H1 (cell line): Measurements from ENCODE around the gene SOHLH2. TPM values are rescaled to one million over a fixed set of nuclear protein-coding genes. Genes with fewer than 3 reads are reported as not detected.

Experiments used
- CTCF ChIA-PET: fragments of 300-600 bp; sonication (Branson Sonifier 250); formaldehyde crosslinking; loops from one replicate; lab custom pipeline; 2021; ENCODE audit not compliant: partially characterized antibody; lab: Charles Lee
- POLR2A ChIA-PET: fragments of 300-600 bp; sonication (Branson Sonifier 250); formaldehyde crosslinking; loops from one replicate; lab custom pipeline; 2021; ENCODE audit warnings: inconsistent platforms; ENCODE audit not compliant: partially characterized antibody; lab: Charles Lee
- DNase-seq, 2 experiments: peaks; one replicate each; pipeline versions ENCODE4 v3.0.0 to v3.0.0-alpha.2; 2010 to 2022; ENCODE audit warnings: low spot score in 2 of 2, low read depth in 1 of 2, mixed read lengths in 1 of 2
- FAIRE-seq: peaks from 2 replicates; lab custom pipeline; 2011; peaks lifted over from hg19 to GRCh38; lab: Jason Lieb, UNC
- H2AFZ ChIP-seq: 2 replicates; pipeline ENCODE4 v1.8.1; 2012; ENCODE audit warnings: low read length, inconsistent platforms
- H2AK5ac ChIP-seq: 2 replicates; pipeline ENCODE4 v1.6.1; 2013; ENCODE audit warnings: low read depth, low read length
- H2BK120ac ChIP-seq: replicated peaks from 2 replicates; pipeline ENCODE3; 2013; ENCODE audit warnings: low read depth, low read length, inconsistent platforms
- H2BK12ac ChIP-seq: 2 replicates; pipeline ENCODE4 v1.6.1; 2013; ENCODE audit warnings: low read depth, low read length
- H2BK15ac ChIP-seq: 2 replicates; pipeline ENCODE4 v1.6.1; 2013; ENCODE audit warnings: low read length
- H2BK20ac ChIP-seq: 2 replicates; pipeline ENCODE4 v1.6.1; 2013; ENCODE audit warnings: low read length
- H2BK5ac ChIP-seq: 2 replicates; pipeline ENCODE4 v1.6.1; 2013; ENCODE audit warnings: low read depth, low read length
- H3K14ac ChIP-seq: 2 replicates; pipeline ENCODE4 v1.6.1; 2013; ENCODE audit warnings: inconsistent platforms; ENCODE audit not compliant: insufficient read length
- H3K18ac ChIP-seq: 2 replicates; pipeline ENCODE4 v1.6.1; 2013; ENCODE audit warnings: low read length; ENCODE audit errors: extremely low read depth
- H3K23ac ChIP-seq: 2 replicates; pipeline ENCODE4 v1.6.1; 2013; ENCODE audit warnings: inconsistent platforms; ENCODE audit not compliant: insufficient read length
- H3K23me2 ChIP-seq: 2 replicates; pipeline ENCODE4 v1.6.1; 2013; ENCODE audit warnings: low read depth, low read length
- H3K27ac ChIP-seq: 2 replicates; pipeline ENCODE4 v1.6.1; 2011; ENCODE audit warnings: low read depth, low read length, inconsistent platforms
- H3K27me3 ChIP-seq, 4 experiments: replicated peaks in 1 of 4; 1 replicate in 1 of 4; 2 replicates in 3 of 4; pipeline versions ENCODE4 v1.6.1 to v1.8.1; 2011 to 2013; ENCODE audit warnings: low read length in 3 of 4, mild to moderate bottlenecking in 3 of 4, inconsistent platforms in 2 of 4, mixed read lengths in 2 of 4, moderate library complexity in 1 of 4; ENCODE audit not compliant: control insufficient read depth in 3 of 4, insufficient read depth in 3 of 4; ENCODE audit errors: extremely low read depth in 1 of 4
- H3K36me3 ChIP-seq, 4 experiments: 2 replicates each; pipeline versions ENCODE4 v1.6.1 to v1.8.1; 2011 to 2013; ENCODE audit warnings: mild to moderate bottlenecking in 4 of 4, low read length in 3 of 4, moderate library complexity in 2 of 4, control low read depth in 1 of 4, inconsistent platforms in 1 of 4; ENCODE audit not compliant: insufficient read depth in 4 of 4, control insufficient read depth in 2 of 4
- H3K4ac ChIP-seq: replicated peaks from 2 replicates; pipeline ENCODE3; 2013; ENCODE audit warnings: low read length, low read depth, mixed read lengths, inconsistent platforms; ENCODE audit not compliant: insufficient read length
- H3K4me1 ChIP-seq, 4 experiments: replicated peaks in 1 of 4; 1 replicate in 1 of 4; 2 replicates in 3 of 4; pipeline versions ENCODE4 v1.6.1 to v1.8.1; 2011 to 2013; ENCODE audit warnings: low read length in 3 of 4, inconsistent platforms in 2 of 4, mixed read lengths in 1 of 4; ENCODE audit not compliant: insufficient read depth in 4 of 4, control insufficient read depth in 3 of 4
- H3K4me2 ChIP-seq, 2 experiments: 2 replicates each; pipeline versions ENCODE4 v1.6.1 to v1.8.1; 2011 to 2013; ENCODE audit warnings: low read depth in 2 of 2, low read length in 2 of 2, control low read depth in 1 of 2, inconsistent platforms in 1 of 2, mild to moderate bottlenecking in 1 of 2; ENCODE audit not compliant: insufficient read depth in 1 of 2
- H3K4me3 ChIP-seq, 4 experiments: fragments of 200-600, 300-600 bp in 1 of 4; sonication (generic), shearing (Covaris generic), sonication (Bioruptor Twin) in 1 of 4; 2 replicates each; pipeline versions ENCODE4 v1.5.1 to v1.8.1; 2011 to 2016; ENCODE audit warnings: low read length in 4 of 4, low read depth in 3 of 4, control low read depth in 2 of 4, inconsistent platforms in 2 of 4, mild to moderate bottlenecking in 2 of 4, mixed read lengths in 1 of 4, moderate library complexity in 1 of 4; ENCODE audit not compliant: insufficient read depth in 2 of 4; ENCODE audit errors: extremely low read depth in 1 of 4
- H3K56ac ChIP-seq: replicated peaks from 2 replicates; pipeline ENCODE3; 2013; ENCODE audit warnings: low read depth, mild to moderate bottlenecking, mixed read lengths, low read length, inconsistent platforms; ENCODE audit not compliant: insufficient read length
- H3K79me1 ChIP-seq: 2 replicates; pipeline ENCODE4 v1.6.1; 2013; ENCODE audit warnings: low read depth, low read length, control low read depth
- H3K79me2 ChIP-seq, 2 experiments: 2 replicates each; pipeline versions ENCODE4 v1.6.1 to v1.8.1; 2012 to 2013; ENCODE audit warnings: low read length in 2 of 2, mild to moderate bottlenecking in 2 of 2, inconsistent platforms in 1 of 2; ENCODE audit not compliant: insufficient read depth in 2 of 2, control insufficient read depth in 1 of 2
- H3K9ac ChIP-seq, 4 experiments: replicated peaks in 1 of 4; 1 replicate in 1 of 4; 2 replicates in 3 of 4; pipeline versions ENCODE4 v1.6.1 to v1.8.1; 2011 to 2013; ENCODE audit warnings: low read depth in 3 of 4, low read length in 3 of 4, control low read depth in 2 of 4, mild to moderate bottlenecking in 2 of 4, moderate library complexity in 2 of 4, inconsistent platforms in 1 of 4; ENCODE audit errors: extremely low read depth in 1 of 4
- H3K9me3 ChIP-seq, 2 experiments: 2 replicates each; pipeline versions ENCODE4 v1.6.1 to v1.8.1; 2012 to 2013; ENCODE audit warnings: mild to moderate bottlenecking in 2 of 2, moderate library complexity in 2 of 2, control low read depth in 1 of 2, inconsistent platforms in 1 of 2, low read depth in 1 of 2, low read length in 1 of 2, mixed read lengths in 1 of 2; ENCODE audit not compliant: insufficient read depth in 2 of 2
- H4K20me1 ChIP-seq, 2 experiments: replicated peaks in 1 of 2; 2 replicates each; pipeline versions ENCODE3 to v1.8.1; 2011 to 2013; ENCODE audit warnings: inconsistent platforms in 2 of 2, low read length in 2 of 2, mild to moderate bottlenecking in 1 of 2; ENCODE audit not compliant: insufficient read depth in 2 of 2, control insufficient read depth in 1 of 2
- H4K5ac ChIP-seq: 2 replicates; pipeline ENCODE4 v1.6.1; 2013; ENCODE audit warnings: low read length, low read depth, mixed read lengths, inconsistent platforms; ENCODE audit not compliant: insufficient read length
- H4K8ac ChIP-seq: 2 replicates; pipeline ENCODE4 v1.8.0; 2013; ENCODE audit warnings: mild to moderate bottlenecking, moderate library complexity, low read length, inconsistent platforms; ENCODE audit not compliant: insufficient read depth; ENCODE audit errors: extremely low read depth
- H4K91ac ChIP-seq: replicated peaks from 2 replicates; pipeline ENCODE3; 2013; ENCODE audit warnings: low read length, mixed read lengths, inconsistent platforms; ENCODE audit not compliant: insufficient read length
- ATF3 ChIP-seq: IDR thresholded peaks from 2 replicates; pipeline ENCODE4 v1.6.1; 2011; ENCODE audit warnings: low read depth, mild to moderate bottlenecking, low read length; ENCODE audit not compliant: insufficient read depth
- BRCA1 ChIP-seq: IDR thresholded peaks from 2 replicates; pipeline ENCODE4 v1.6.1; 2012; ENCODE audit warnings: low read depth, low read length, improper control_type of control experiment
- CTBP2 ChIP-seq: IDR thresholded peaks from 2 replicates; pipeline ENCODE4 v1.7.0; 2011; ENCODE audit warnings: borderline replicate concordance, mild to moderate bottlenecking, moderate library complexity, mixed read lengths, low read length; ENCODE audit not compliant: insufficient read depth, insufficient read length
- EP300 ChIP-seq, 2 experiments: IDR thresholded peaks; 1 replicate in 1 of 2; 2 replicates in 1 of 2; pipeline ENCODE4 v1.6.1; 2011 to 2012; ENCODE audit warnings: low read depth in 2 of 2, low read length in 2 of 2, mild to moderate bottlenecking in 2 of 2, borderline replicate concordance in 1 of 2, inconsistent platforms in 1 of 2, moderate library complexity in 1 of 2
- FOSL1 ChIP-seq: IDR thresholded peaks from 2 replicates; pipeline ENCODE4 v1.6.1; 2011; ENCODE audit warnings: mild to moderate bottlenecking, low read depth, low read length, moderate library complexity; ENCODE audit not compliant: insufficient read depth
- JUN ChIP-seq: IDR thresholded peaks from 2 replicates; pipeline ENCODE4 v1.6.1; 2011; ENCODE audit warnings: low read depth, mild to moderate bottlenecking, improper control_type of control experiment, low read length
- JUND ChIP-seq: IDR thresholded peaks from 2 replicates; pipeline ENCODE4 v1.6.1; 2011; ENCODE audit warnings: mild to moderate bottlenecking, improper control_type of control experiment, low read length
- KDM5A ChIP-seq: fragments of 200-600 bp; IDR thresholded peaks from 2 replicates; pipeline ENCODE4 v1.7.1; 2012; ENCODE audit warnings: mild to moderate bottlenecking, low read length, inconsistent platforms, mixed read lengths
- NRF1 ChIP-seq: IDR thresholded peaks from 2 replicates; pipeline ENCODE4 v1.6.1; 2011; ENCODE audit warnings: mild to moderate bottlenecking, low read depth, low read length, improper control_type of control experiment
- SIN3A ChIP-seq, 2 experiments: IDR thresholded peaks in 1 of 2; conservative IDR thresholded peaks in 1 of 2; 2 replicates each; pipeline ENCODE4 v1.6.1; 2011 to 2012; ENCODE audit warnings: low read length in 2 of 2, improper control_type of control experiment in 1 of 2, low read depth in 1 of 2, mild to moderate bottlenecking in 1 of 2
- SIRT6 ChIP-seq: IDR thresholded peaks from one replicate; pipeline ENCODE4 v1.7.1; 2012; ENCODE audit warnings: low read length, inconsistent platforms
- SP4 ChIP-seq: IDR thresholded peaks from 2 replicates; pipeline ENCODE4 v1.6.1; 2012; ENCODE audit warnings: low read length, inconsistent platforms
- polyA plus RNA-seq, 7 experiments: library from polyadenylated mRNA; depleted of rRNA in 3 of 7; stranded (reverse) in 5 of 7; unstranded in 2 of 7; fragments of >200 nt in 5 of 7; fragments of 200-250 nt in 2 of 7; gene quantifications; 1 replicate in 5 of 7; 2 replicates in 1 of 7; 4 replicates in 1 of 7; pipeline versions ENCODE4 v1.2.1 to v1.2.3, GENCODE V29; 2011 to 2013; ENCODE audit warnings: missing spikeins in 2 of 7, mixed read lengths in 2 of 7
- total RNA-seq: library from RNA; stranded (reverse); fragmentation: NEBNext Ultra II Directional; extraction: Animal tissue kit (Norgen Biotek cat#: 25700); gene quantifications from 2 replicates; pipeline ENCODE4 v1.2.1, GENCODE V29; 2021
- TF ChIP-seq, protein P1 (sequence below): IDR thresholded peaks from 2 replicates; pipeline ENCODE4 v1.6.1; 2012; ENCODE audit warnings: inconsistent platforms

The SOHLH2 gene
- total and polyA plus RNA-seq, 2 of the 8 experiments (the other 6 are each of a cell fraction or from before 2014, with no cell fraction given): 6.8 to 10.3 TPM

GRCh38 chr13:36248700-36249099 is 34.3 kb upstream of the SOHLH2 start:
- ChIA-PET CTCF (interaction anchor here (0.6 kb wide), 1 partner anchor 361 kb away, joined by 3 read pairs; no protein-coding TSS in a partner anchor), POLR2A (no interaction called here)
- Histone ChIP-seq H3K18ac (no peak overlapping the region), H2BK120ac (no peak overlapping the region), H4K5ac (no peak overlapping the region), H2AK5ac (no peak overlapping the region), H3K23ac (no peak overlapping the region), H3K79me1 (no peaks in the 10 kb centered on the region), H4K20me1 (no peaks in the 10 kb centered on the region), H4K91ac (no peak overlapping the region), H2AFZ (no peak overlapping the region), H2BK5ac (no peak overlapping the region), H3K27ac (no peak overlapping the region), H3K23me2 (no peaks in the 10 kb centered on the region), H3K4me2 (no peak overlapping the region), H3K4ac (no peak overlapping the region), H3K36me3 (peaks cover 6 to 43% (median 11%) of the 10 kb centered on the region in 4 experiments; a peak in 7 of 8 replicates), H3K79me2 (no peaks in the 10 kb centered on the region), H3K9ac (no peak overlapping the region), H4K8ac (no peak overlapping the region), H3K14ac (no peak overlapping the region), H2BK20ac (no peak overlapping the region), H3K4me3 (no peak overlapping the region), H3K4me1 (no peaks in the 10 kb centered on the region), H2BK12ac (no peak overlapping the region), H3K27me3 (no peaks in the 10 kb centered on the region), H3K9me3 (no peaks in the 10 kb centered on the region), H2BK15ac (no peak overlapping the region), H3K56ac (no peak overlapping the region)
- TF ChIP-seq ATF3 (no peak), KDM5A (no peak), EP300 (IDR thresholded peaks at IDR 0.05; ENCODE audit: borderline replicate concordance in 1 of 2, low read depth in 2 of 2, low read length in 2 of 2) (no peak), SIRT6 (no peak), NRF1 (no peak), BRCA1 (no peak), JUND (no peak), SIN3A (conservative IDR thresholded peaks at IDR 0.05 in 1 of 2, IDR thresholded peaks at IDR 0.05 in 1 of 2; ENCODE audit: low read depth in 1 of 2, low read length in 2 of 2) (no peak), FOSL1 (no peak), SP4 (no peak), CTBP2 (no peak), JUN (no peak)
- TF ChIP-seq, protein P1, sequence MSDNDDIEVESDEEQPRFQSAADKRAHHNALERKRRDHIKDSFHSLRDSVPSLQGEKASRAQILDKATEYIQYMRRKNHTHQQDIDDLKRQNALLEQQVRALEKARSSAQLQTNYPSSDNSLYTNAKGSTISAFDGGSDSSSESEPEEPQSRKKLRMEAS: no peak
- no peak for DNase-seq
- FAIRE-seq: no peak
